HG03432 (cell line): ENCODE data around the gene ZRANB1.
"Not testable (repeated sequence)": the region's sequence is repeated elsewhere in the genome, so short reads cannot be mapped to it uniquely, and the experiment has no call there.

Experiments
- ATAC-seq: cut with Tn5 transposase; IDR thresholded peaks from one replicate; pipeline ENCODE4 v1.9.1; 2021; ENCODE audit warnings: mild to moderate bottlenecking, moderate library complexity; ENCODE audit not compliant: unreplicated experiment

ZRANB1 gene

GRCh38 chr10:124941823-124942222 lies at the start of gene ZRANB1:
TSS of gene ZRANB1 (plus strand) at chr10:124942123. CDS start at chr10:124942494, 371 bp downstream.
- no peak for ATAC-seq

- ATAC-seq: no peak
These were observed 49.0 kb upstream of the ZRANB1 start for GRCh38 chr10:124892905-124893304.

- no peak for ATAC-seq
These were observed 47.2 kb upstream of the ZRANB1 start for GRCh38 chr10:124894569-124895215.

- ATAC-seq: no peak
These were observed 45.2 kb upstream of the ZRANB1 start for GRCh38 chr10:124896751-124897150.

DNA sequence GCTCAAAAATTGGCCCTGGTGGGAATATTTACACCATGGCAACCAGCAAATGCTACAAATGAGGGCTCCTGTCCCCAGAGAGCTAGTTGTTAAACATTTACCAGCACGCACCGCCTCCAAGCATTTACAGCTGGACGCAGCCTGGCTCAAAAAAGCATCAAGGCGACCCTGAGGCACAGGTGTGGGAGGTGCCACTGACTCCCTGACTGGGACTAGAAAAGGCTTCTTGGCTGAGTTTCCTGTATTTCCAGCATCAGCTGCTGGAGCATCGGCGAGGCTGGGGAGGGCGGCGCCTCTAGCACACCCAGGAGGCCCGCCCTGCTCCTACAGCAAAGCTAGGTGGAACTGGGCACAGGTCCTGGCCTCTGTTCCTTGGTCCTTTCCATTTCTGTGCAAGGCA lies 43.5 kb upstream of the ZRANB1 start:
- ATAC-seq: no peak

GRCh38 chr10:124899151-124899550 lies 42.8 kb upstream of the ZRANB1 start:
- no peak for ATAC-seq

- ATAC-seq: no peak
These were observed 39.5 kb upstream of the ZRANB1 start for GRCh38 chr10:124902462-124902861.

DNA sequence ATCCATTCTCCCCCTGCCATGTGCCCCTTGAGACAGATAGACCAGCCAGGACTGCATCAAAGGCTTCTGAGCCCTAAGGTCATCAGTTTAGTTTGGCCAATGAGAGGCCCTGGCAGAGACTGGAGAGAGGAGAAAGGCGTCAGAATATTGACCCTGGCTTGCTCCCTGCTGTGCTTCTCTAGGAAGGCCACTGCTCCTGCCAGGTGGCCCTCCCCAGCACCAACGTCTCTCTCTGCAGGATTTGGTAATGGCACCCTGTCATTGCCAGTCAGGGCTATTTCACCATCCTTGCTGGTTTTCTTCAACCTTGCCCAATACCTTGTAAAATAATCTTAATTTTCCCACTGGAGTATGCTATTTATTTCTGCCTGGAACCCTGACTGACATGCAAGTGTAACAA lies 38.8 kb upstream of the ZRANB1 start:
- no peak for ATAC-seq

DNA sequence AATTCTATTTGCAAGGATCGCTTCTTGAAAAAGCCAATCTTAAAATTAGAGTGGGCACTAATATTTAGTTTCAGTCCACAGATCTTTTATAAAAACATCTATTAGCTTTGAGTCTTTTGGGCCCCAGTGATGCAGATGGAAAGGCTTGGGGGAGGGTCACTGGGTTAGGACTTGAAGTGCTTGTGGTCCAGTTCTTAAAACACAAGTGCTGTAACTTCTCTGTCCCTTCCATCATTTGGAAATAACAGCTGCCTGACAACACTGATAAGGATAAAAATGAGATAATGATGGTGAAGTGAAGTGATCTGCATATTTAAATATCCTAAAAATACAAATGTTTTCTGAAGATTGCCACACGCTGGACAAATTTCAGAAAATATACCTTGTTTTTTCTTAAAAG lies 37.1 kb upstream of the ZRANB1 start:
- ATAC-seq: no peak

GRCh38 chr10:124906551-124907001 lies 35.3 kb upstream of the ZRANB1 start:
- no peak for ATAC-seq

DNA sequence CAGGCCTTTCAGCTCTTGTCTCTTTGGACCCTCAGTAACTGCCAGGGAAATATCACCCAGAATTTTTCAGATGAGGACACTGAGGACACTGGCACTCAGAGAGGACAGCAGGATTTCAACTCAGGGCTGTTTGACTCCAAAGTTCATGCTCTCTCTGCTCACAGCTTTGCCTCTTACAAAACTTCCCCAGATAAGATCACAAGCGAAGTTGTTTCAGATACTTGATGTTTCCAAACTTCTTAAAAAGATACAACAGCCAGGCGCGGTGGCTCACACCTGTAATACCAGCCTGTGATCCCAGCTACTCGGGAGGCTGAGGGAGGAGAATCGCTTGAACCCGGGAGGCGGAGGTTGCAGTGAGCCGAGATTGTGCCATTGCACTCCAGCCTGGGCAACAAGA lies 32.4 kb upstream of the ZRANB1 start:
- no peak for ATAC-seq

GRCh38 chr10:124911124-124912067 lies 30.5 kb upstream of the ZRANB1 start:
- no peak for ATAC-seq

- ATAC-seq: no peak
These were observed 29.6 kb upstream of the ZRANB1 start for GRCh38 chr10:124912101-124912886.

- no peak for ATAC-seq
These were observed 28.8 kb upstream of the ZRANB1 start for GRCh38 chr10:124913167-124913566.

- ATAC-seq: not testable (repeated sequence)
These were observed 27.5 kb upstream of the ZRANB1 start for GRCh38 chr10:124914398-124914797.

DNA sequence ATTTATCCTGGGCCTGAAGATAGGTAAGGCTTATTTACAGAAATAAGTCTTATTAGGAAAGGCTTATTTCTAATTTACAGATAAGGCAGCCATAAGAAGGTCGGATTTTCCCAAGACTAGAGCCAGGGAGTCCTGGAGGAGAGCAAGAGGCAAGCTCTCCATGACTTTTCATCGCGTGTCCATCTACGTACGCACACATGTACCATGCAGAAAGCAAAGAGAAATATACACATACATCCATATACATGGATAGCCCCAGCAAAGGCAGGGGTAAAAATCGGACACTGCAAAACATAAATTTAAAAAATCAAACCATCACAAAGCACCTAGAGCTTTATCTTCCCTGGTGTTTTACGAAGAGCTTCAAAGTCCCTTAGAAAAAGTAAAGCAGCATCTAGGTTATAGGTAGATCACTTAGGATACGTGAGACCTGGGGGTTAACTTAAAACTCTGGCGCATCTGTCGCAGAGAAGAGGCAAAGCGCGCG lies 25.8 kb upstream of the ZRANB1 start:
- ATAC-seq: peak; percentile 5

GRCh38 chr10:124916585-124917427 lies 25.1 kb upstream of the ZRANB1 start:
- peak; percentile 97 for ATAC-seq

DNA sequence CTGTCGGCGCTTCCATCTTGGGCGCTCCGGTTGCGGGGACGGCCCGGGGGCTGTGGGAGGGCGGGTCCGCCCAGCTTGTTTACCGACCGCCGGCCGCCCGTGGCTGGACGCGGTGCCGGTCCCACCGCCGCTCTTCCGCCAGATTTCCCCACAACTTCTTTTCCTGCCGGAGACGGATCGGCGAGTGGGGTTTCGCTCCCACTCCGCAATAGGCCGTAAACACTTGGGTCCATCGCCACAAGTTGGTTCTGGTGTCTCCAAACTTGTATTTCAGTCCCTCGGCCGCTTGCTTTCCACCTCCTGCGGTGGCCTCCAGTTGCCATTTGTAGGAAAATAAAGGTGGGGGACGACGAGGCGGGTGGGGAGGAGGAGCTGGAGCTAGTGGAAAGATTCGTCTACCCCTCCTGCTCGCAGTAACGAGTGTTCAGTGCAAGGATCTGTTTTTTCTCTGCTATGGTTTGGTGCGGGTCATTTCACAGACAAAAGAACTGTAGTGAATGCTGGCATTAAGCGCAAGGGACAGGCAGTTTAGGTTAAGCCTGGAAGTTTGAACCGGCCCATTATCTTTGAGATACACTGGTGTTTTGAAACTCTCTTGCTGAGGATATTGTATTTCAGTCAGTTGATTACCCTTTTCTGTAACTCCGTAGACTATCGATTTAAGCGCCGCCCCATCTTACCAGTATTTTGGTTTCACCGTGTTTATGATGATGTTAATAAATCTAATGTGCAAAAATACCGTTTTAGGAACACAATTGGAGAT lies 24.3 kb upstream of the ZRANB1 start:
- ATAC-seq: peak; percentile 4

- ATAC-seq: no peak
These were observed 23.6 kb upstream of the ZRANB1 start for GRCh38 chr10:124918191-124918830.
